Measurements from ENCODE around the gene EVL.

The EVL gene

GRCh38 chr14:100124551-100125088, 59.4 kb downstream of the EVL start:
- no peak for DNase-seq (ENCODE audit: low read depth)
- H3K4me3 ChIP-seq (ENCODE audit: low read depth, low read length): no peak overlapping the region
- TF ChIP-seq CTCF (IDR thresholded peaks at IDR 0.05; ENCODE audit: insufficient read depth, low read depth, low read length, missing control alignments): no peak

GRCh38 chr14:100126401-100126800, 61.2 kb downstream of the EVL start:
- DNase-seq (ENCODE audit: low read depth): no peak
- TF ChIP-seq CTCF (IDR thresholded peaks at IDR 0.05; ENCODE audit: insufficient read depth, low read depth, low read length, missing control alignments): no peak
- H3K4me3 ChIP-seq (ENCODE audit: low read depth, low read length): no peak overlapping the region

- TF ChIP-seq CTCF (IDR thresholded peaks at IDR 0.05; ENCODE audit: insufficient read depth, low read depth, low read length, missing control alignments): no peak
- DNase-seq (ENCODE audit: low read depth): no peak
- H3K4me3 ChIP-seq (ENCODE audit: low read depth, low read length): no peak overlapping the region
Measured at GRCh38 chr14:100127853-100128455, 62.7 kb downstream of the EVL start.

- no peak overlapping the region for H3K4me3 ChIP-seq (ENCODE audit: low read depth, low read length)
- DNase-seq (ENCODE audit: low read depth): no peak
- no peak for TF ChIP-seq CTCF (IDR thresholded peaks at IDR 0.05; ENCODE audit: insufficient read depth, low read depth, low read length, missing control alignments)
Measured at GRCh38 chr14:100128688-100129087, 63.5 kb downstream of the EVL start.

- no peak for DNase-seq (ENCODE audit: low read depth)
- TF ChIP-seq CTCF (IDR thresholded peaks at IDR 0.05; ENCODE audit: insufficient read depth, low read depth, low read length, missing control alignments): no peak
- H3K4me3 ChIP-seq (ENCODE audit: low read depth, low read length): no peak overlapping the region
Measured at GRCh38 chr14:100129161-100129589, 64.0 kb downstream of the EVL start.

- DNase-seq (ENCODE audit: low read depth): no peak
- no peak for TF ChIP-seq CTCF (IDR thresholded peaks at IDR 0.05; ENCODE audit: insufficient read depth, low read depth, low read length, missing control alignments)
- no peak overlapping the region for H3K4me3 ChIP-seq (ENCODE audit: low read depth, low read length)
Measured at GRCh38 chr14:100130521-100130920, 65.3 kb downstream of the EVL start.

GRCh38 chr14:100131181-100131580, 66.0 kb downstream of the EVL start:
- TF ChIP-seq CTCF (IDR thresholded peaks at IDR 0.05; ENCODE audit: insufficient read depth, low read depth, low read length, missing control alignments): no peak
- no peak for DNase-seq (ENCODE audit: low read depth)
- no peak overlapping the region for H3K4me3 ChIP-seq (ENCODE audit: low read depth, low read length)
